ENCODE results near the gene THRA.

Gene THRA

GRCh38 chr17:40099619-40100418 is 37.1 kb downstream of the THRA start:
- DNase-seq: no peak

- DNase-seq: no peak
Measured at GRCh38 chr17:40100419-40100668, 37.6 kb downstream of the THRA start, which contains the start of gene NR1D1. NR1D1 (minus strand) TSS chr17:40100589; CDS start chr17:40100094, 495 bp downstream.

GRCh38 chr17:40100669-40101366 is 38.1 kb downstream of the THRA start:
- DNase-seq: peak; percentile 91 to 97

DNA sequence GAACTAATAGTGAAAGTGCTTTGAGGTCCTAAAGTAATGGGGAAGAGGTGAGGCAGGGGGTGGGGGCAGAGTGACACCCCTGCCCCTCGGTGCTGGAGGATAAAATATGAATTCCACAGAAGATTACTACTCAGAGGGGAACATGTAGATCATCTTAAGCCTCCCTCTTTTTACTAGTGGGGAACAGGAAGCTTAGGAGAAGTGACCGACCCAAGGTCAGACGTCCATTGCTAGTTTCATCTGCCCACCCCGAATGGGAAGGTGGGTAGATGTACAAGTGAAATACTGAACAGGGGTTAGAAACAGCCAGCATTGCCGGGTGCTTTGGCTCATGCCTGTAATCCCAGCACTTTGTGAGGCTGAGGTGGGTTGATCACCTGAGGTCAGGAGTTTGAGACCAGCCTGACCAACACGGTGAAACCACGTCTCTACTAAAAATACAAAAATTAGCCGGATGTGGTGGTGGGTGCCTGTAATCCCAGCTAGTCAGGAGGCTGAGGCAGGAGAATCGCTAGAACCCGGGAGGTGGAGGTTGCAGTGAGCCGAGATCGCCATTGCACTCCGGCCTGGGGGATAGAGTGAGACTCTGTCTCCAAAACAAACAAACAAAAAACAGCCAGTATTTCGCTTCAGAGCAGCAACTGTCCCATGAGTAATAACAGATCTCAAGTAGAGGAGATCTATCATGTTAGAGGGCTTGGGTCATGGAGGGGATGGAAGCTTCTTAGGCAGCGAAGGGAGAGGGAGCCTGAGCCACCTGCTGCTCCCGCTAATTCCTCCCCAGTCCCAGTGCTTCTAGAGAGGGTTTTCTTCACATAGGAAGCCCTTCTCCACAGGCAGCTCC is 38.8 kb downstream of the THRA start:
- DNase-seq: no peak

DNA sequence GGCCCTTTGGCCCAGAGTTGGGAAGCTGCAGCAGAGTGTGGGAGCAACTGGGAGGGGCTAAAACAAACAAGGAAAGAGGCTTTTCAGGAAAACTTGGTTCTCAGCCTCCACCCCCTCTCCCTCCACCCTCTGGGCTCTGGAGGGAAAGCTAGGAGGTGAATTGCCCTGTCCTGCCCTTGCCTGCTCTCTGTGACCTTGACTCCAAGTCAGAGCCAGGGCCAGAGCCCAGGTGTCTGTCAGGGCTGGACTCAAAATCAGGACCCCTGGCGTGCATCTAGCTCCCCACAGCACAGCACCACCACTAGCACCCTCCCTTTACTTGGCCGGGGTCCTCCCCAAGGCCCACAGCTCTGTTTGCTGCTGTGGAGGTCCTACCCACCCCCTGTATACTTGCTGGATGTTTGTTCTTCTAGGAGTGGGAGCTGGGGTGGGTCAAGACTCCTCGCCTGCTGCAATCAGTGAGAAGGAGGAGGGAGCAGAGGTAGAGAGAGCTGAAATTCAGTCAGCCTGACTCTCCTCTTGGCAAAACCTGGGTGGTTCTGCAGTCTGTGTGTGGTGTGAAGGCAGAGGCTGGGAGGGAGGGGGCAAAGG is 40.4 kb downstream of the THRA start:
- DNase-seq: no peak

GRCh38 chr17:40103688-40104087 is 40.9 kb downstream of the THRA start:
- DNase-seq: no peak

DNA sequence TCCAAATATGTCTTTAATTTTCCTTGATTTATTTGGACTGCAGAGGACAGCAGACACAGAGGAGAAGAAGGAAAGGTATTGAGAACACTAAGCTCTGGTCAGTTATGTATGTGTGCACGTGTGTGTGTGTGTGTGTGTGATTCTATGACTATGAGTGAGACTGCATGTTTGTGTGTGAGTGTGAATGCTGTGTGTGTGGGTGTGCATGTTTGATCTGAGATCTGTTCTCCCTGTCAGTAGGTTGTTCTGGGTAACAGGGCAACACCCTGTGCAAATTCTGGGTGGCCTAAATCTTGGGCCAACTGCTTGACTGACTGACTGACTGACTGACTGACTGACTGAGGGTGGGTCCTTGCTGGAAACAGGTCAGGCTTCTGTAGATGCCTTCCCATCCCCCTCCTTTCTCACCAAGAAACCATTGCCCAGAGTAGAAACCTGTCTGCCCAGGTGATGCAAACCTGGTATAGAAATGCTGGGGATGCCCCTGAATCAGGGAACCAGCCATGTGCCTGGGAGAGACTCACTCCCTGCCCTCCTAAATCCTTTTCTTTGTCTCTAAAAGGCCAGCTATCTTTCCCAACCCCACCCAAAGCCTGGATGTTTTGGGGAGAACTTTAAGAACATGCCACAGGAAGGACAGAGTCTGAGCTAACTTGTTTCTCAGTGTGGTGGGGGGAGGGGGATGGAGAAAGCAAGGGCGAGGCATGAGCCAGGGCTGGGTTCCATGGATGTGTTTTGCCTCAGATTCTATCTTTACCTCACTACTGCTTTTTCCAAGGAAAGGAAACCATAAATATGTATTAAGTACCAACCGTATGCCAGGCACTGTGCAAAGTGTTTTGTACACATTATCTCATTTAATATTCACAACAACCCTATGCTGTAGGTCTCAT is 42.1 kb downstream of the THRA start:
- DNase-seq: no peak

GRCh38 chr17:40105861-40106759 is 43.3 kb downstream of the THRA start:
- DNase-seq: no peak

DNA sequence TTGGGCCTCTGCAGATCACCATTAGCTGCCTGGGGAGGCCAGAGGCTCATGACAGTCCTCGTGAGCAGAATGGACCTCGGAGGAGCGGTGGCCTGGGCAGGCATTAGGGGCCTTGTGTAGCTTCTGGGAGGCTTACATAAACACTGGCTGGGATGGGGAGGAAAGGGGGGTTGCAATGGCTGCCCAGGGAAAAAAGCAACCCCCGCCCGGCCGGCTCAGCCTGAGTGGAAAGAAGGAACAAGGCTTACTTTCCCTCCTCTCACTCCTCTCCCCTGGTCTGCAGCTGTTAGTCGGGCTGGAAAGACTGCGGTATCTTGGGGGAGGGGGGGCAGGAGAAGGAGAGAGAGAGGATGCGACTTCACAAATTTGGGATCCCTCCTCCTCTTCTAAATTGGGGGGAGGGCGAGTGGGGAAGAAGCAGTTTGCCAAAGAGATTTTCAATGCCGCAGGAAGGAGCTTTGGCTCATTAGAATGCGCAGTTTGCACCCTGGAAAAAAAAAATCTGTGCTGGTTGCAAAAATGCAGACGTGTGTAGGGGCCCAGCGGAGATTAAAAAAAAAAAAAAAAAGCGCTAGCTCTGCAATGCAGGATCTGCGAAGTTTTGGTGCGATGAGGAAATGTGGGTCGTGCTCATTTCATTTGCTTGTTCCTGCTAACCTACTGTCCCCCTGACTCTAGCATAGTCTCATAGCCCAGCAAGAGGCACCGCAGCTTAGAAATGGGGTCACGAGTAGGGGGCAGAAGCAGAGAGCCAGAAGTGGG is 44.2 kb downstream of the THRA start:
- no peak for DNase-seq

GRCh38 chr17:40107522-40108174 is 44.9 kb downstream of the THRA start:
- DNase-seq: no peak

- DNase-seq: no peak
Measured at GRCh38 chr17:40108970-40109824, 46.4 kb downstream of the THRA start.

GRCh38 chr17:40110026-40110845 is 47.5 kb downstream of the THRA start:
- no peak for DNase-seq

DNA sequence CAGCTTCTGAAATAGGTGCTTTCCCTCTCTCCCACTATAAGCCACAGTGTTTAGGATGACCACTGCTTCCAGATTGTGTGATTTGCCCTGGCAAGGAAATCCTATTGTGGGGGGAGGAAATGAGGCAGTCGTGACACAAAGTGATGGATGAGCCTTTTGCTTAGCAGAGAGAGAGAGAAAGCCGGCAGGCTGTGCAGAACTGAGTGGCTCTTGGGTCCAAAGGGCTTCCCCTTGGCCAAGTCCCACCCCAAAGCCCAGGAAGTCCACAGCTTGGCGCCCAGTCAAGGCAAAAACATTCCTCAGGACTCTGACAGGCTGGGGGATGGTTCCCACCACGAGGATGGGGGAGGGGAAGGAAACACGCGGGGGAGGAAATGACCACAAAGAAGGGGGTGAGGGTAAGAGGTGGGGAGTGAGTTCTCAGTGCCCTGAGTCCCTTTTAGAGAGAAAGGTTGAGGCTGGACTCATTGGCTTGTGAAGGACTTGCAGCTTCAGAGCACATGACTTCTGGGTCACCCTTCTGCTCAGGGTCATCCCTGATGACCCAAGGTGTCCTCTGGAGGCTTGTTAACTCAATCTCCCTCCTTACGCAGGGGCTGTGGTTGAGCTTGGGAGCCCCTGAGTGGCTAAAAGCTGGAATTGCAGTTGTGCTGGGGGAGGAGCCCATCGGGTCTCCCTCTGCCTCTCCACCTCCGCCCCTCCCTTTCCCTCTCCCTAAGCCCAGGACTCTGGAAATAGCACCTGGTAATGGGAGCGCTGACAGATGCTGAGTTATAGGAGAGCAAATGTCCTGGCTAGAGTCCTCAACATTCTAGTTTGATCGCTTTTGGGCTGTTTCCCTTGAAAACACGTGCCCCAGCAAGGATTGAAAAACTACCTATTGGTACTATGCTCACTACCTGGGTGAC is 48.7 kb downstream of the THRA start:
- DNase-seq: peak; percentile 72 to 85

- no peak for DNase-seq
Measured at GRCh38 chr17:40112191-40112711, 49.5 kb downstream of the THRA start.

DNA sequence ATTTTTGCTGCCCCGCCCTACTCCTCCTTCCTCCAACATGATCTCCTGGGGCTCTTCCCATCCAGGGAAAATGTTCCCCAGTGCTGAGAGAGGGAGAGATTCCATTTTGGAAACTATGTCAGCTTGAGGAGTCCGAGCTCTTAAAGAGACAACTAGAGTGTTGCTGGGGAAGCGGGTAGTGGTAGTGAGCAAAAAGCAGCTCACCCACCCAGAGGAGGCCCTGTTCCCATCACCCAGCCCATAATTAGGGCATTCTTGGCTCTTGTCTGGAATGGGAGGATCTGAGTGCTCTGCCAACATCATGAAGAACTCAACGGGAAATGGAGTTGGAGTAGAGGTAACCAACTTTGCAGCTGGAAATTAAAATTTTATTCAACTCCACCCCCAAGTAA is 49.9 kb downstream of the THRA start:
- peak; percentile 72 for DNase-seq

- peak; percentile 94 to 95 for DNase-seq
Measured at GRCh38 chr17:40113110-40113906, 50.5 kb downstream of the THRA start.
